Lung (tissue), 12 donors: Measurements from ENCODE around the gene DNAJB4. TPM values are rescaled to one million over a fixed set of nuclear protein-coding genes. Genes with fewer than 3 reads are reported as not detected.

Experiments
- ATAC-seq: fragments of 200-7000 bp; cut with Tn5 transposase; one replicate; pipeline ENCODE4 v1.9.1; 2020; ENCODE audit warnings: moderate number of reproducible peaks; ENCODE audit not compliant: insufficient read depth, low FRiP score
- DNase-seq, 3 donors: peaks; one replicate each; pipeline ENCODE4 v3.0.0-alpha.2; 2013 to 2017
- H3K27ac ChIP-seq, 2 donors: one replicate each; pipeline ENCODE4 v1.5.1; 2013; ENCODE audit warnings: mild to moderate bottlenecking in 2 of 2, moderate library complexity in 2 of 2, control low read depth in 1 of 2, inconsistent platforms in 1 of 2, low read depth in 1 of 2, low read length in 1 of 2
- H3K27me3 ChIP-seq, 3 donors: one replicate each; pipeline ENCODE4 v1.5.1; 2013; ENCODE audit warnings: low read length in 2 of 3; ENCODE audit not compliant: control insufficient read depth in 3 of 3, insufficient read depth in 3 of 3
- H3K36me3 ChIP-seq, 4 donors: one replicate each; pipeline ENCODE4 v1.5.1; 2013; ENCODE audit warnings: low read length in 4 of 4, mild to moderate bottlenecking in 1 of 4, moderate library complexity in 1 of 4; ENCODE audit not compliant: control insufficient read depth in 4 of 4, insufficient read depth in 4 of 4
- H3K4me1 ChIP-seq, 5 donors: one replicate each; pipeline ENCODE4 v1.5.1; 2013; ENCODE audit warnings: low read length in 5 of 5, mild to moderate bottlenecking in 2 of 5, moderate library complexity in 1 of 5; ENCODE audit not compliant: control insufficient read depth in 5 of 5, insufficient read depth in 5 of 5
- H3K4me3 ChIP-seq: one replicate; pipeline ENCODE4 v1.5.1; 2013; ENCODE audit warnings: mild to moderate bottlenecking, control low read depth, moderate library complexity
- H3K9ac ChIP-seq, 2 donors: one replicate each; pipeline ENCODE4 v1.5.1; 2013; ENCODE audit warnings: low read length in 2 of 2, control low read depth in 1 of 2; ENCODE audit not compliant: insufficient read depth in 1 of 2
- H3K9me3 ChIP-seq, 4 donors: one replicate each; pipeline ENCODE4 v1.5.1; 2013; ENCODE audit warnings: low read length in 3 of 4, mild to moderate bottlenecking in 1 of 4, moderate library complexity in 1 of 4; ENCODE audit not compliant: control insufficient read depth in 4 of 4, insufficient read depth in 3 of 4
- CTCF ChIP-seq: IDR thresholded peaks from 2 replicates; pipeline ENCODE4 v1.5.1; 2012; ENCODE audit warnings: mild to moderate bottlenecking; ENCODE audit errors: control extremely low read depth, extremely low read depth
- WGBS, 2 donors: extraction: QIAGEN DNeasy Blood & Tissue Kit; methylation state at CpG; one replicate each; pipeline ENCODE4 v1.1.7; 2013; 5-methylcytosine and 5-hydroxymethylcytosine counted together
- polyA plus RNA-seq, 2 donors: library from polyadenylated mRNA; stranded (reverse); fragments of 200-250 nt; gene quantifications; one replicate each; pipeline ENCODE4 v1.2.1, GENCODE V29; 2013
- total RNA-seq, 2 donors: library from RNA; depleted of rRNA in 1 of 2; stranded (reverse); fragments of >200 nt in 1 of 2; gene quantifications; one replicate each; pipeline ENCODE4 v1.2.1, GENCODE V29; 2014 to 2021
- donor health status: control.
- donor health status: control.
- donor health status: Bipolar disorder and iron deficiency.
- donor health status: healthy.
- donor health status: DM: yes; HTN: yes; CAD: no.

The DNAJB4 gene
- total and polyA plus RNA-seq, 4 donors = 8.3 to 88.7 (median 21.1) TPM

GRCh38 chr1:78029793-78030192 lies 25.1 kb downstream of the DNAJB4 start:
- Histone ChIP-seq H3K36me3 (no peaks in the 10 kb centered on the region), H3K4me3 (no peak overlapping the region), H3K27me3 (no peaks in the 10 kb centered on the region), H3K4me1 (no peaks in the 10 kb centered on the region), H3K9me3 (no peaks in the 10 kb centered on the region), H3K9ac (no peak overlapping the region), H3K27ac (no peak overlapping the region)
- ATAC-seq = no peak
- DNase-seq = no peak
- 86 to 87% methylated on average over 4 of the region's 4 CpGs for WGBS, 2 donors
- TF ChIP-seq CTCF = no peak

- H3K4me1 ChIP-seq = peaks cover 0 to 3% (median 0%) of the 10 kb centered on the region in 5 donors
- no peak overlapping the region for H3K27ac ChIP-seq
- H3K9me3 ChIP-seq = no peaks in the 10 kb centered on the region
- ATAC-seq = no peak
- H3K36me3 ChIP-seq = no peaks in the 10 kb centered on the region
- TF ChIP-seq CTCF = no peak
- peak in 2 of 3 donors; percentile 53 to 65 for DNase-seq
- H3K4me3 ChIP-seq = no peak overlapping the region
- WGBS, 2 donors = 61 to 76% methylated on average over 4 of the region's 4 CpGs
- no peak overlapping the region for H3K9ac ChIP-seq
- H3K27me3 ChIP-seq = no peaks in the 10 kb centered on the region
These were observed 28.5 kb downstream of the DNAJB4 start for GRCh38 chr1:78032996-78033796.

- ATAC-seq = no peak
- 78 to 84% methylated on average over 3 of the region's 3 CpGs for WGBS, 2 donors
- Histone ChIP-seq H3K9ac (no peak overlapping the region), H3K4me1 (peaks cover 0 to 3% (median 0%) of the 10 kb centered on the region in 5 donors), H3K4me3 (no peak overlapping the region), H3K27ac (no peak overlapping the region), H3K9me3 (no peaks in the 10 kb centered on the region), H3K27me3 (no peaks in the 10 kb centered on the region), H3K36me3 (no peaks in the 10 kb centered on the region)
- TF ChIP-seq CTCF = no peak
- no peak for DNase-seq
These were observed 29.0 kb downstream of the DNAJB4 start for GRCh38 chr1:78033797-78034172.
